ENCODE data around the gene PGAP3.

DNA sequence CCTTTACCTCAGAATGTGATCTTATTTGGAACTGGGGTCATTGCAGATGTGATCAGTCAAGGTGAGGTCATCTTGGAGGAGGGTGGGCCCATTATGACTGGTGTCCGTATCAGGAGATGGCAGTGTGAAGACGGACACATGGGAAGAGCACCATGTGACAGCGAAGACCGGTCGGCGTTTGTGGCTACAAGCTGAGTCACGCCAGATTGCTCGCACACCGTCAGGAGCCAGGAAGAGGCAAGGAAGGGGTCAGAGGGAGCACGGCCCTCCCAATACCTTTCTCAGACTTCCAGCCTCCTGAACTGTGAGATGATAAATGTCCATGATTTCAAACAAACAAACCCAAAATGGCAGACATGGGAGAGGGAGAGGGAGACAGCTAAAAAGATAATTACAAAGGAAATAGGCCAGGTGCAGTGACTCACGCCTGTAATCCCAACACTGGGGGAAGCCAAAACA lies 37.7 kb downstream of the PGAP3 start:
- no peak for TF ChIP-seq POLR2A (IDR thresholded peaks at IDR 0.05)
- no peak for TF ChIP-seq POLR2AphosphoS5 (IDR thresholded peaks at IDR 0.05)
- TF ChIP-seq, protein P1, sequence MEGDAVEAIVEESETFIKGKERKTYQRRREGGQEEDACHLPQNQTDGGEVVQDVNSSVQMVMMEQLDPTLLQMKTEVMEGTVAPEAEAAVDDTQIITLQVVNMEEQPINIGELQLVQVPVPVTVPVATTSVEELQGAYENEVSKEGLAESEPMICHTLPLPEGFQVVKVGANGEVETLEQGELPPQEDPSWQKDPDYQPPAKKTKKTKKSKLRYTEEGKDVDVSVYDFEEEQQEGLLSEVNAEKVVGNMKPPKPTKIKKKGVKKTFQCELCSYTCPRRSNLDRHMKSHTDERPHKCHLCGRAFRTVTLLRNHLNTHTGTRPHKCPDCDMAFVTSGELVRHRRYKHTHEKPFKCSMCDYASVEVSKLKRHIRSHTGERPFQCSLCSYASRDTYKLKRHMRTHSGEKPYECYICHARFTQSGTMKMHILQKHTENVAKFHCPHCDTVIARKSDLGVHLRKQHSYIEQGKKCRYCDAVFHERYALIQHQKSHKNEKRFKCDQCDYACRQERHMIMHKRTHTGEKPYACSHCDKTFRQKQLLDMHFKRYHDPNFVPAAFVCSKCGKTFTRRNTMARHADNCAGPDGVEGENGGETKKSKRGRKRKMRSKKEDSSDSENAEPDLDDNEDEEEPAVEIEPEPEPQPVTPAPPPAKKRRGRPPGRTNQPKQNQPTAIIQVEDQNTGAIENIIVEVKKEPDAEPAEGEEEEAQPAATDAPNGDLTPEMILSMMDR (IDR thresholded peaks at IDR 0.05): no peak
